ENCODE measurements around the gene ENGASE.
"Not testable (repeated sequence)": the region's sequence is repeated elsewhere in the genome, so short reads cannot be mapped to it uniquely, and the experiment has no call there.

Gene ENGASE

DNA sequence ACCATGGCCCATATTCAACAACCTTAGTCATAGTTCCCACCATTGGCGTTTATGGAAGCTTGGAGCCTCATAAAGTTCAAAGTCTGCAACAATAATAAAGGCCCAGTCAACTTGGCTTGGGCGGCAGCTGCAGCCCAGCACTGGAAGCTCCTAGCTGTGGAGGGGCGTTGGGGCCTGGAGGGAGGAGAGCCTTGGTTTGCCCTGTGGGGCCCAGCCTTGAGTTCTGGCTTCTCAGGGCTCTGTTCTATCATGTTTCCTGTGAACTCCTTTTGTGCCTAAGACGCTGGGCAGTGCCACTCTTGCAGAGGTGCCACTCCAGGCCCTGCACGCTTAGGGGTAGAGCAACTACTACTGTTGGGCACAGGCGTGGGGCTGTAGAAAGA lies 927 bp upstream of the ENGASE start:
- no peak for TF ChIP-seq CTCF (IDR thresholded peaks at IDR 0.05; ENCODE audit: control insufficient read depth, insufficient read depth, low read depth, low read length, missing control alignments)
- no peak overlapping the region for H3K4me3 ChIP-seq (ENCODE audit: control insufficient read depth, low read depth, low read length)
- DNase-seq (ENCODE audit: low read depth) = no peak

DNA sequence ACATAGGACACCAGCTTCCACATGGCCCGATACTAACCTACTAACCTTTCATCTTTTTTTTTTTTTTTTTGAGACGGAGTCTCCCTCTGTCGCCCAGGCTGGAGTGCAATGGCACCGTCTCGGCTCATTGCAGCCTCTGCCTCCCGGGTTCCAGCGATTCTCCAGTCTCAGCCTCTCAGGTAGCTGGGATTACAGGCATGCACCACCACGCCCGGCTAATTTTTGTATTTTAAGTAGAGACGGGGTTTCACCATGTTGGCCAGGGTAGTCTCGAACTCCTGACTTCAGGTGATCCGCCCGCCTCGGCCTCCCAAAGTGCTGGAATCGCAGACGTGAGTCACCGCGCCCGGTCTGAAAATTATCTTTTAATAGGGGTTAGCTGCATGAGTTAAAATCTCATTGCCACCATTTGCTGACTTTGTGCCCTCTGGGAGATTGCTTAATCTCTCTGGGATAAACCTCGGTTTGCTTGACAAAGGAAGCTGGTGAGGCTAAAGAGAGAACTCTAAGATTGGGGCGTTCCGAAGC lies 439 bp upstream of the ENGASE start:
- peak overlapping the region; percentile 4; the same call in 1 of the 2 replicates for H3K4me3 ChIP-seq (ENCODE audit: control insufficient read depth, low read depth, low read length)
- not testable (repeated sequence) for DNase-seq (ENCODE audit: low read depth)

- H3K4me3 ChIP-seq (ENCODE audit: control insufficient read depth, low read depth, low read length) = peak overlapping the region; percentile 54
- no peak for DNase-seq (ENCODE audit: low read depth)
- TF ChIP-seq CTCF (IDR thresholded peaks at IDR 0.05; ENCODE audit: control insufficient read depth, insufficient read depth, low read depth, low read length, missing control alignments) = no peak
These were observed 774 bp downstream of the ENGASE start for GRCh38 chr17:79075446-79075750.

GRCh38 chr17:79075861-79076406 lies 1.3 kb downstream of the ENGASE start:
- DNase-seq (ENCODE audit: low read depth) = no peak
- TF ChIP-seq CTCF (IDR thresholded peaks at IDR 0.05; ENCODE audit: control insufficient read depth, insufficient read depth, low read depth, low read length, missing control alignments) = no peak
- peak overlapping the region; percentile 54 for H3K4me3 ChIP-seq (ENCODE audit: control insufficient read depth, low read depth, low read length)

GRCh38 chr17:79077587-79077986 lies 3.0 kb downstream of the ENGASE start:
- H3K4me3 ChIP-seq (ENCODE audit: control insufficient read depth, low read depth, low read length) = no peak overlapping the region
- DNase-seq (ENCODE audit: low read depth) = no peak
- TF ChIP-seq CTCF (IDR thresholded peaks at IDR 0.05; ENCODE audit: control insufficient read depth, insufficient read depth, low read depth, low read length, missing control alignments) = no peak

DNA sequence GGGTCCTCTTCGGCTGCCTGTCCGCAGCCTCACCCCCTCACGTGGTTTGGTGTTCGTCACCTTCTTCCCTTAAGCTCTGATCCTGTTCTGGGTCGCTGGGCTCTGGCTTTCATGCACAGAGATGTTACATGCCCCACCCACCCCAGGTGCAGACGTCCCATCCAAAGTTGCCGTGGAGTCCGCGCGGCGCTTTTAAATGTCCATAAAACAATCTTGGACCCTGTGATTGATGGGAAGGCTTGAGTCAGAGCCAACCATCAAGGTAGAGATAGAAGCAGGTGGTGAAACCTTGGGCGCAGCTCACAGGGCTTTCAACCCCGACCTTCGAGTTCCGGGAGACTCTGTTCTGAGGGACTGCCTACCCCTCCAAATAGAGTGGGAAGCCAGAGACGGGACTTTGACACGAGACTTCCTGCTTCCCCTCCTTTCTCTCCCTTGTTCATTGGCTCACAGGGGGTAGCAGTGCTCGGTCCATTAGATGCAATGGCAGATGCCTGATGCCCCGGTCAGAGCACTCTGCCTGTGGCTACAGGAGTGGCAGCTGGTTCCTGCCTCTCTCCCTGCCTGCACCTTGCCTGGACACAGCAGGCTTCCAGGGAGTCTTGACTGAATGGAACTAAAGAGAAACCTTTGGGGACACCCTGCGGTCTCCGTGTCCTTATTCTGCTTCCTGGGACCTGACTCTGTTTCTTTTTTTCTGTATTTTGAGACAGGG lies 4.0 kb downstream of the ENGASE start:
- no peak overlapping the region for H3K4me3 ChIP-seq (ENCODE audit: control insufficient read depth, low read depth, low read length)
- TF ChIP-seq CTCF (IDR thresholded peaks at IDR 0.05; ENCODE audit: control insufficient read depth, insufficient read depth, low read depth, low read length, missing control alignments) = no peak
- DNase-seq (ENCODE audit: low read depth) = no peak

DNA sequence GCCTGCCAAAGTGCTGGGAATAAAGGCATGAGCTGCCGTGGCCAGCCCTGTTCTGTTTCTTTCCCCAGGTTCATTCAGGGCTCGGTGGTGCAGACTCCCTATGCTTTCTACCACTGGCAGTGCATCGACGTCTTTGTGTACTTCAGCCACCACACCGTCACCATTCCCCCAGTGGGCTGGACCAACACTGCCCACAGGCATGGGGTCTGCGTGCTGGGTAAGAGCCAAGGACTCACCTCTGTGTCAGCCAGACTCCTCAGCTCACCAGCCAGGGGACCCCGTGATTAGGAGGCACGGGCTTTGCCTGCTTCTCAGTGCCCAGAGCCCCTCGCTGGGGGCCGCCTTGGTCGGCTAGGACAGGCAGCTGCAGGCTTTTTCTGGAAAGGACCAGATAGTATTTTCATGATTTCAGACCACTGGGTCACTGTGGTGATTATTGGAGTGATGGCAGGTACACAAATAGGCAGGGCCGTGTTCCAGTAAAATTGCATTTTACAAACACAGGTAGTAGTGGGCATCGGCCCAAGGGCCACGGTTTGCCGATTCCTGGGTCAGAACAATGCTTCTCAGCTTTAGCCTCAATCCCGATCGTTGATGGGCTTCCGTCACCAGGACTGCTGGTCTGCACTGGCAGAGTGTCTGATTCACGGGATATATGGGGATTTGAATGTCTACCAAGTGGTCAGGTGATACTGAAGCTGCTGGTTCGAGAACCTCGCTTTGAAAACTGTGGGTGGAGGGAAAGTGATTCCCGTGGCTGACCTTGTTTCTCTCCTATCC lies 5.0 kb downstream of the ENGASE start:
- no peak for DNase-seq (ENCODE audit: low read depth)
- H3K4me3 ChIP-seq (ENCODE audit: control insufficient read depth, low read depth, low read length) = no peak overlapping the region
- no peak for TF ChIP-seq CTCF (IDR thresholded peaks at IDR 0.05; ENCODE audit: control insufficient read depth, insufficient read depth, low read depth, low read length, missing control alignments)
